WTC11 (cell line): ENCODE results near the gene ONECUT2. TPM values are rescaled to one million over a fixed set of nuclear protein-coding genes. Genes with fewer than 3 reads are reported as not detected.
A peak's percentile ranks its signal among the peaks of the same experiment; 100 is the strongest.

Experiments used
- CBFB ChIP-seq: sonication (generic); formaldehyde crosslinking; IDR thresholded peaks from 2 replicates; pipeline ENCODE4 v1.8.1; 2022; ENCODE audit warnings: mild to moderate bottlenecking, low read depth, missing genetic modification reagents
- GABPB1 ChIP-seq: sonication (generic); formaldehyde crosslinking; IDR thresholded peaks from 2 replicates; pipeline ENCODE4 v1.8.1; 2023; ENCODE audit warnings: mild to moderate bottlenecking, missing genetic modification reagents
- GRHL2 ChIP-seq: fragments of 250-450 bp; sonication (Bioruptor Pico); IDR thresholded peaks from 2 replicates; pipeline ENCODE4 v1.8.0; 2022; ENCODE audit warnings: mild to moderate bottlenecking, moderate library complexity; ENCODE audit not compliant: insufficient replicate concordance, severe bottlenecking
- HMGA2 ChIP-seq: fragments of 250-450 bp; sonication (Bioruptor Pico); IDR thresholded peaks from 2 replicates; pipeline ENCODE4 v1.4.0; 2021; ENCODE audit warnings: mild to moderate bottlenecking, moderate library complexity
- NR1H2 ChIP-seq: sonication (generic); formaldehyde crosslinking; IDR thresholded peaks from 2 replicates; pipeline ENCODE4 v1.9.0; 2021; ENCODE audit warnings: mild to moderate bottlenecking, moderate library complexity, missing genetic modification reagents
- NR2C2 ChIP-seq: sonication (generic); formaldehyde crosslinking; IDR thresholded peaks from 2 replicates; pipeline ENCODE4 v1.8.0; 2022; ENCODE audit warnings: mild to moderate bottlenecking, missing genetic modification reagents
- OVOL2 ChIP-seq: fragments of 250-450 bp; sonication (Bioruptor Pico); IDR thresholded peaks from 2 replicates; pipeline ENCODE4 v1.9.0; 2021; ENCODE audit warnings: mild to moderate bottlenecking, borderline replicate concordance
- SMAD3 ChIP-seq: sonication (generic); formaldehyde crosslinking; IDR thresholded peaks from 2 replicates; pipeline ENCODE4 v1.8.0; 2022; ENCODE audit warnings: missing genetic modification reagents, mild to moderate bottlenecking, borderline replicate concordance
- TEAD4 ChIP-seq: sonication (generic); formaldehyde crosslinking; IDR thresholded peaks from 2 replicates; pipeline ENCODE4 v1.8.0; 2022; ENCODE audit warnings: mild to moderate bottlenecking, missing genetic modification reagents
- ZBTB21 ChIP-seq: sonication (generic); formaldehyde crosslinking; IDR thresholded peaks from 2 replicates; pipeline ENCODE4 v1.8.1; 2023; ENCODE audit warnings: mild to moderate bottlenecking, missing genetic modification reagents, borderline replicate concordance
- ZNF121 ChIP-seq: sonication (generic); formaldehyde crosslinking; IDR thresholded peaks from 2 replicates; pipeline ENCODE4 v1.8.0; 2023; ENCODE audit warnings: missing genetic modification reagents
- ZNF138 ChIP-seq: sonication (generic); formaldehyde crosslinking; conservative IDR thresholded peaks from 2 replicates; pipeline ENCODE4 v1.8.1; 2022; ENCODE audit warnings: mild to moderate bottlenecking, moderate library complexity, missing genetic modification reagents
- ZNF232 ChIP-seq: sonication (generic); formaldehyde crosslinking; IDR thresholded peaks from 2 replicates; pipeline ENCODE4 v1.8.0; 2022; ENCODE audit warnings: mild to moderate bottlenecking, missing genetic modification reagents
- ZNF263 ChIP-seq: sonication (generic); formaldehyde crosslinking; IDR thresholded peaks from 2 replicates; pipeline ENCODE4 v1.8.1; 2022; ENCODE audit warnings: low read depth, mild to moderate bottlenecking, moderate library complexity, missing genetic modification reagents
- ZNF671 ChIP-seq: fragments of 250-450 bp; sonication (Bioruptor Pico); IDR thresholded peaks from 2 replicates; pipeline ENCODE4 v1.8.0; 2021; ENCODE audit warnings: mild to moderate bottlenecking
- total RNA-seq: library from RNA; stranded (reverse); gene quantifications from 3 replicates; pipeline ENCODE4 v1.2.3, GENCODE V29; 2021
- TF ChIP-seq, protein P1 (sequence below): fragments of 250-450 bp; sonication (Bioruptor Pico); conservative IDR thresholded peaks from 2 replicates; pipeline ENCODE4 v1.9.0; 2021; ENCODE audit warnings: mild to moderate bottlenecking
- TF ChIP-seq, protein P2 (sequence below): sonication (generic); formaldehyde crosslinking; IDR thresholded peaks from 2 replicates; pipeline ENCODE4 v1.8.0; 2022; ENCODE audit warnings: mild to moderate bottlenecking, missing genetic modification reagents
- TF ChIP-seq, protein P3 (sequence below): sonication (generic); formaldehyde crosslinking; IDR thresholded peaks from 2 replicates; pipeline ENCODE4 v1.8.1; 2023; ENCODE audit warnings: mild to moderate bottlenecking, missing genetic modification reagents
- TF ChIP-seq, protein P4 (sequence below): fragments of 250-450 bp; sonication (Bioruptor Pico); IDR thresholded peaks from 2 replicates; pipeline ENCODE4 v2.1.2; 2022; ENCODE audit warnings: mild to moderate bottlenecking, moderate library complexity
- TF ChIP-seq, protein P5 (sequence below): sonication (generic); formaldehyde crosslinking; IDR thresholded peaks from 2 replicates; pipeline ENCODE4 v1.8.1; 2023; ENCODE audit warnings: mild to moderate bottlenecking, missing genetic modification reagents
- TF ChIP-seq, protein P6 (sequence below): fragments of 250-450 bp; sonication (Bioruptor Pico); IDR thresholded peaks from 2 replicates; pipeline ENCODE4 v1.9.0; 2021; ENCODE audit warnings: mild to moderate bottlenecking
- TF ChIP-seq, protein P7 (sequence below): sonication (generic); formaldehyde crosslinking; IDR thresholded peaks from 2 replicates; pipeline ENCODE4 v1.8.0; 2022; ENCODE audit warnings: missing genetic modification reagents
- TF ChIP-seq, protein P8 (sequence below): sonication (generic); formaldehyde crosslinking; IDR thresholded peaks from 2 replicates; pipeline ENCODE4 v1.8.1; 2022; ENCODE audit warnings: mild to moderate bottlenecking, missing genetic modification reagents, moderate library complexity, borderline replicate concordance
- TF ChIP-seq, protein P9 (sequence below): sonication (generic); formaldehyde crosslinking; IDR thresholded peaks from 2 replicates; pipeline ENCODE4 v1.8.1; 2022; ENCODE audit warnings: mild to moderate bottlenecking, moderate library complexity, missing genetic modification reagents

ONECUT2 gene
- total RNA-seq, 1 experiment from 2014 or later: 0.87 TPM

DNA sequence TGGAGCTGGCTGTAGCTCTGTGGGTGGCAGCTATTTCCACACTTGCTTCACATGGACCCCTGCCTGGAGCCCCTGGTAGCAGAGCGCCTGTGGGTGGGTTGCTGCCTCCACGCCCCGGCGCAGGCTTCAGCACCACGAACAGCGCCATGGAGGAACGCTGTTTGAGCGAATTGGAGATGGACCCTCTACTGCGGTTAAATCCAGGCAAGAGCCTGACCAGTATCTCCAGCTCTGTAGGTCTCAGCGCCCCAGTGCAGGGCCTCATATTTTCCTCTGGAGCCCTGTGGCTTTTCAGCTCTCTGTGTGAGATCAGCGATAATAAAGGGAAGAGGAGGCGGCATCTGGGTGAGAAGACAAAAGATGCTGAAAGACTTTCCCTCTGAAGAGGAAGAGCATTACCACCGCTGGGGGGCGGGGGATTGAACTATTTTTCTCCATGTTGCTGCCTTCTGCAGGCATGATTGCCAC lies 12.0 kb downstream of the ONECUT2 start (continued):
- TF ChIP-seq GABPB1 (no peak), ZNF263 (CRISPR knock-in tag) (peak; percentile 46; the same call in 1 of the 2 replicates), GRHL2 (CRISPR knock-in tag) (no peak), ZNF138 (no peak; the same call in 1 of the 2 replicates), SMAD3 (CRISPR knock-in tag) (peak; percentile 96; the same call in 1 of the 2 replicates), CBFB (CRISPR knock-in tag) (peak; percentile 65; the same call in 1 of the 2 replicates), OVOL2 (CRISPR knock-in tag) (no peak), NR1H2 (CRISPR knock-in tag) (no peak), TEAD4 (CRISPR knock-in tag) (peak; percentile 84; the same call in 1 of the 2 replicates), NR2C2 (peak; percentile 60; the same call in 1 of the 2 replicates), ZNF232 (CRISPR knock-in tag) (peak; percentile 92), ZNF671 (CRISPR knock-in tag) (no peak), ZBTB21 (peak; percentile 61; the same call in 1 of the 2 replicates), ZNF121 (CRISPR knock-in tag) (no peak), HMGA2 (CRISPR knock-in tag) (no peak)
- TF ChIP-seq, protein P1, sequence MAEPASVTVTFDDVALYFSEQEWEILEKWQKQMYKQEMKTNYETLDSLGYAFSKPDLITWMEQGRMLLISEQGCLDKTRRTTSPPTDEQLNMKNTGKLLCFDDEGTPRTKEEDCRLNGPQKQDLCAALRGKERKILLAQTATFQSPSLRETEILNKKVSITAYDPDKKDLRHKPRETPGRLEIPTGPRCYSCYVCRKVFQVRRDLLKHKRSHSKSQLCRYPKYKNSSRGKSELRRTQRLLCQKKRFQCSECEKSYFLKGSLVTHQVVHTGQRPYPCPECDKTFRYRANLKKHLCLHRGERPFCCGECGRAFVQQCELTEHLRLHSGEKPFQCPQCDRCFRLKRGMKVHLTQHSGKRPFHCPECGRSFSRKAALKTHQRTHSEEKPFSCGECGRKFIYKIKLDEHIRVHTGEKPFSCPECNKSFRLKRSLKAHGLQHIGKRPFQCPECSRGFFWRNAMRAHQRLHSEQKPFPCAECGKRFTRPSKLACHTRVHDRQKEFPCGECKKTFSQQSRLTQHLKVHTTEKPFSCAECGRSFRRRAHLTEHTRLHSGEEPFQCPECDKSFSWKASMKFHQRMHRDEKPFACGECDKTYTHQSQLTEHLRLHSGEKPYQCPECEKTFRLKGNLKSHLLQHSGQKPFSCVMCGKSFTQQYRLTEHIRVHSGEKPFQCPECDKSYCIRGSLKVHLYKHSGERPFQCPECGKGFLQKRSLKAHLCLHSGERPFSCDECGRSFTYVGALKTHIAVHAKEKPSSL: no peak; the same call in 1 of the 2 replicates
- TF ChIP-seq, protein P2, sequence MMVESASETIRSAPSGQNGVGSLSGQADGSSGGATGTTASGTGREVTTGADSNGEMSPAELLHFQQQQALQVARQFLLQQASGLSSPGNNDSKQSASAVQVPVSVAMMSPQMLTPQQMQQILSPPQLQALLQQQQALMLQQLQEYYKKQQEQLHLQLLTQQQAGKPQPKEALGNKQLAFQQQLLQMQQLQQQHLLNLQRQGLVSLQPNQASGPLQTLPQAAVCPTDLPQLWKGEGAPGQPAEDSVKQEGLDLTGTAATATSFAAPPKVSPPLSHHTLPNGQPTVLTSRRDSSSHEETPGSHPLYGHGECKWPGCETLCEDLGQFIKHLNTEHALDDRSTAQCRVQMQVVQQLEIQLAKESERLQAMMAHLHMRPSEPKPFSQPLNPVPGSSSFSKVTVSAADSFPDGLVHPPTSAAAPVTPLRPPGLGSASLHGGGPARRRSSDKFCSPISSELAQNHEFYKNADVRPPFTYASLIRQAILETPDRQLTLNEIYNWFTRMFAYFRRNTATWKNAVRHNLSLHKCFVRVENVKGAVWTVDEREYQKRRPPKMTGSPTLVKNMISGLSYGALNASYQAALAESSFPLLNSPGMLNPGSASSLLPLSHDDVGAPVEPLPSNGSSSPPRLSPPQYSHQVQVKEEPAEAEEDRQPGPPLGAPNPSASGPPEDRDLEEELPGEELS (CRISPR knock-in tag): peak; percentile 96
- TF ChIP-seq, protein P3, sequence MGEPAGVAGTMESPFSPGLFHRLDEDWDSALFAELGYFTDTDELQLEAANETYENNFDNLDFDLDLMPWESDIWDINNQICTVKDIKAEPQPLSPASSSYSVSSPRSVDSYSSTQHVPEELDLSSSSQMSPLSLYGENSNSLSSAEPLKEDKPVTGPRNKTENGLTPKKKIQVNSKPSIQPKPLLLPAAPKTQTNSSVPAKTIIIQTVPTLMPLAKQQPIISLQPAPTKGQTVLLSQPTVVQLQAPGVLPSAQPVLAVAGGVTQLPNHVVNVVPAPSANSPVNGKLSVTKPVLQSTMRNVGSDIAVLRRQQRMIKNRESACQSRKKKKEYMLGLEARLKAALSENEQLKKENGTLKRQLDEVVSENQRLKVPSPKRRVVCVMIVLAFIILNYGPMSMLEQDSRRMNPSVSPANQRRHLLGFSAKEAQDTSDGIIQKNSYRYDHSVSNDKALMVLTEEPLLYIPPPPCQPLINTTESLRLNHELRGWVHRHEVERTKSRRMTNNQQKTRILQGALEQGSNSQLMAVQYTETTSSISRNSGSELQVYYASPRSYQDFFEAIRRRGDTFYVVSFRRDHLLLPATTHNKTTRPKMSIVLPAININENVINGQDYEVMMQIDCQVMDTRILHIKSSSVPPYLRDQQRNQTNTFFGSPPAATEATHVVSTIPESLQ (CRISPR knock-in tag): no peak
- TF ChIP-seq, protein P4, sequence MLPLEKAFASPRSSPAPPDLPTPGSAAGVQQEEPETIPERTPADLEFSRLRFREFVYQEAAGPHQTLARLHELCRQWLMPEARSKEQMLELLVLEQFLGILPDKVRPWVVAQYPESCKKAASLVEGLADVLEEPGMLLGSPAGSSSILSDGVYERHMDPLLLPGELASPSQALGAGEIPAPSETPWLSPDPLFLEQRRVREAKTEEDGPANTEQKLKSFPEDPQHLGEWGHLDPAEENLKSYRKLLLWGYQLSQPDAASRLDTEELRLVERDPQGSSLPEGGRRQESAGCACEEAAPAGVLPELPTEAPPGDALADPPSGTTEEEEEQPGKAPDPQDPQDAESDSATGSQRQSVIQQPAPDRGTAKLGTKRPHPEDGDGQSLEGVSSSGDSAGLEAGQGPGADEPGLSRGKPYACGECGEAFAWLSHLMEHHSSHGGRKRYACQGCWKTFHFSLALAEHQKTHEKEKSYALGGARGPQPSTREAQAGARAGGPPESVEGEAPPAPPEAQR (CRISPR knock-in tag): no peak
- TF ChIP-seq, protein P5, sequence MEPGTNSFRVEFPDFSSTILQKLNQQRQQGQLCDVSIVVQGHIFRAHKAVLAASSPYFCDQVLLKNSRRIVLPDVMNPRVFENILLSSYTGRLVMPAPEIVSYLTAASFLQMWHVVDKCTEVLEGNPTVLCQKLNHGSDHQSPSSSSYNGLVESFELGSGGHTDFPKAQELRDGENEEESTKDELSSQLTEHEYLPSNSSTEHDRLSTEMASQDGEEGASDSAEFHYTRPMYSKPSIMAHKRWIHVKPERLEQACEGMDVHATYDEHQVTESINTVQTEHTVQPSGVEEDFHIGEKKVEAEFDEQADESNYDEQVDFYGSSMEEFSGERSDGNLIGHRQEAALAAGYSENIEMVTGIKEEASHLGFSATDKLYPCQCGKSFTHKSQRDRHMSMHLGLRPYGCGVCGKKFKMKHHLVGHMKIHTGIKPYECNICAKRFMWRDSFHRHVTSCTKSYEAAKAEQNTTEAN (CRISPR knock-in tag): peak; percentile 96
- TF ChIP-seq, protein P6, sequence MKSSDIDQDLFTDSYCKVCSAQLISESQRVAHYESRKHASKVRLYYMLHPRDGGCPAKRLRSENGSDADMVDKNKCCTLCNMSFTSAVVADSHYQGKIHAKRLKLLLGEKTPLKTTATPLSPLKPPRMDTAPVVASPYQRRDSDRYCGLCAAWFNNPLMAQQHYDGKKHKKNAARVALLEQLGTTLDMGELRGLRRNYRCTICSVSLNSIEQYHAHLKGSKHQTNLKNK (CRISPR knock-in tag): no peak
- TF ChIP-seq, protein P7, sequence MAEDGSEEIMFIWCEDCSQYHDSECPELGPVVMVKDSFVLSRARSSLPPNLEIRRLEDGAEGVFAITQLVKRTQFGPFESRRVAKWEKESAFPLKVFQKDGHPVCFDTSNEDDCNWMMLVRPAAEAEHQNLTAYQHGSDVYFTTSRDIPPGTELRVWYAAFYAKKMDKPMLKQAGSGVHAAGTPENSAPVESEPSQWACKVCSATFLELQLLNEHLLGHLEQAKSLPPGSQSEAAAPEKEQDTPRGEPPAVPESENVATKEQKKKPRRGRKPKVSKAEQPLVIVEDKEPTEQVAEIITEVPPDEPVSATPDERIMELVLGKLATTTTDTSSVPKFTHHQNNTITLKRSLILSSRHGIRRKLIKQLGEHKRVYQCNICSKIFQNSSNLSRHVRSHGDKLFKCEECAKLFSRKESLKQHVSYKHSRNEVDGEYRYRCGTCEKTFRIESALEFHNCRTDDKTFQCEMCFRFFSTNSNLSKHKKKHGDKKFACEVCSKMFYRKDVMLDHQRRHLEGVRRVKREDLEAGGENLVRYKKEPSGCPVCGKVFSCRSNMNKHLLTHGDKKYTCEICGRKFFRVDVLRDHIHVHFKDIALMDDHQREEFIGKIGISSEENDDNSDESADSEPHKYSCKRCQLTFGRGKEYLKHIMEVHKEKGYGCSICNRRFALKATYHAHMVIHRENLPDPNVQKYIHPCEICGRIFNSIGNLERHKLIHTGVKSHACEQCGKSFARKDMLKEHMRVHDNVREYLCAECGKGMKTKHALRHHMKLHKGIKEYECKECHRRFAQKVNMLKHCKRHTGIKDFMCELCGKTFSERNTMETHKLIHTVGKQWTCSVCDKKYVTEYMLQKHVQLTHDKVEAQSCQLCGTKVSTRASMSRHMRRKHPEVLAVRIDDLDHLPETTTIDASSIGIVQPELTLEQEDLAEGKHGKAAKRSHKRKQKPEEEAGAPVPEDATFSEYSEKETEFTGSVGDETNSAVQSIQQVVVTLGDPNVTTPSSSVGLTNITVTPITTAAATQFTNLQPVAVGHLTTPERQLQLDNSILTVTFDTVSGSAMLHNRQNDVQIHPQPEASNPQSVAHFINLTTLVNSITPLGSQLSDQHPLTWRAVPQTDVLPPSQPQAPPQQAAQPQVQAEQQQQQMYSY (CRISPR knock-in tag): peak; percentile 41; the same call in 1 of the 2 replicates
- TF ChIP-seq, protein P8, sequence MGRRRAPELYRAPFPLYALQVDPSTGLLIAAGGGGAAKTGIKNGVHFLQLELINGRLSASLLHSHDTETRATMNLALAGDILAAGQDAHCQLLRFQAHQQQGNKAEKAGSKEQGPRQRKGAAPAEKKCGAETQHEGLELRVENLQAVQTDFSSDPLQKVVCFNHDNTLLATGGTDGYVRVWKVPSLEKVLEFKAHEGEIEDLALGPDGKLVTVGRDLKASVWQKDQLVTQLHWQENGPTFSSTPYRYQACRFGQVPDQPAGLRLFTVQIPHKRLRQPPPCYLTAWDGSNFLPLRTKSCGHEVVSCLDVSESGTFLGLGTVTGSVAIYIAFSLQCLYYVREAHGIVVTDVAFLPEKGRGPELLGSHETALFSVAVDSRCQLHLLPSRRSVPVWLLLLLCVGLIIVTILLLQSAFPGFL (CRISPR knock-in tag): peak; percentile 80; the same call in 1 of the 2 replicates
- TF ChIP-seq, protein P9, sequence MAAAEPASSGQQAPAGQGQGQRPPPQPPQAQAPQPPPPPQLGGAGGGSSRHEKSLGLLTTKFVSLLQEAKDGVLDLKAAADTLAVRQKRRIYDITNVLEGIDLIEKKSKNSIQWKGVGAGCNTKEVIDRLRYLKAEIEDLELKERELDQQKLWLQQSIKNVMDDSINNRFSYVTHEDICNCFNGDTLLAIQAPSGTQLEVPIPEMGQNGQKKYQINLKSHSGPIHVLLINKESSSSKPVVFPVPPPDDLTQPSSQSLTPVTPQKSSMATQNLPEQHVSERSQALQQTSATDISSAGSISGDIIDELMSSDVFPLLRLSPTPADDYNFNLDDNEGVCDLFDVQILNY (CRISPR knock-in tag): peak; percentile 85; the same call in 1 of the 2 replicates
